ENCODE results near the gene NEIL1.

NEIL1 gene

DNA sequence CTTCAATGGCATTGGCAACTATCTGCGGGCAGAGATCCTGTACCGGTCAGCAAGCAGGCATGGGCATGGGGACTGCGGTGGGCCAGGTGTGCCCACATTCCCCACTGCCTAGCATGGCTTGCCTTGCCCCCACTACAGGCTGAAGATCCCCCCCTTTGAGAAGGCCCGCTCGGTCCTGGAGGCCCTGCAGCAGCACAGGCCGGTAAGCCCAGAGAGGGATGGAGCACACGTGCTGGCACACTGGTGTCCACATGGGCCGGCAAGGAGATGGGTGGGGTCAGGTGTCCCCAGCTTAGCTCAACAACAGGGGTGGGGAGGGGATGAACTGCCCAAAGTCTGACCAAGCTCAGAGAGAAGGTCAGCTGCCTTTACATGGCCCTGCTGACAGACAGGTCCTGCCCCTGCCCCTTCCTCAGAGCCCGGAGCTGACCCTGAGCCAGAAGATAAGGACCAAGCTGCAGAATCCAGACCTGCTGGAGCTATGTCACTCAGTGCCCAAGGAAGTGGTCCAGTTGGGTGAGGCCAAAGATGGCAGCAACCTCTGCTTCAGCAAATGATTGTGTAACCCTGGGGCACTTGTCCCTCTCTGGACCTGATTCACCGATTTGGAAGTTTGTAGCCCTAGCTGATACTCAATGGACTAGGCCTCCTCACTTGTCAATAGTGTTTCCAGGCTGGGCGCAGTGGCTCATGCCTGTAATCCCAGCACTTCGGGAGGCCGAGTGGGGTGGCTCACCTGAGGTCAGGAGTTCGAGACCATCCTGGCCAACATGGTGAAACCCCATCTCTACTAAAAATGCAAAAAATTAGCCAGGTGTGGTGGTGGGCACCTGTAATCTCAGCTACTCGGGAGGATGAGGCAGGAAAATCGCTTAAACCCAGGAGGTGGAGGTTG is 5.6 kb downstream of the NEIL1 start:
- DNase-seq, result no peak
- in situ Hi-C loops (cut with MboI; ENCODE audit: low pct_unique_long_range_greater_than_20kb, low sequenced_read_pairs), result no loop called here

- DNase-seq, result no peak
- in situ Hi-C loops (cut with MboI; ENCODE audit: low pct_unique_long_range_greater_than_20kb, low sequenced_read_pairs), result no loop called here
These were observed 6.8 kb downstream of the NEIL1 start for GRCh38 chr15:75353604-75354003.

DNA sequence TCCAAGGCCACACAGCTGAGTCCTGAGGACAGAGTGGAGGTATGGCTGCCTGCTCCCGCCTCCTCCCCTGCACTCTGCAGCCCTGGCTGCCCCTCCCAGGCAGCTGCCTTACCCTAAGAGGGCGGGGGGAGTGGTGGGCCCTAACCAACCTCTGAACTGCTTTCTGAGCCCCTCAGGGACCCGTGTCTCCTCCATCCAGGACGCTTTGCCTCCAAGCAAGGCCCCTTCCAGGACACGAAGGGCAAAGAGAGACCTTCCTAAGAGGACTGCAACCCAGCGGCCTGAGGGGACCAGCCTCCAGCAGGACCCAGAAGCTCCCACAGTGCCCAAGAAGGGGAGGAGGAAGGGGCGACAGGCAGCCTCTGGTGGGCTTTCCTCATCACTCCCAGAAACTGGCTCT is 7.6 kb downstream of the NEIL1 start:
- in situ Hi-C loops (cut with MboI; ENCODE audit: low pct_unique_long_range_greater_than_20kb, low sequenced_read_pairs), result no loop called here
- no peak for DNase-seq

- in situ Hi-C loops (cut with MboI; ENCODE audit: low pct_unique_long_range_greater_than_20kb, low sequenced_read_pairs), result no loop called here
- no peak for DNase-seq
These were observed 8.5 kb downstream of the NEIL1 start for GRCh38 chr15:75355369-75355768.

DNA sequence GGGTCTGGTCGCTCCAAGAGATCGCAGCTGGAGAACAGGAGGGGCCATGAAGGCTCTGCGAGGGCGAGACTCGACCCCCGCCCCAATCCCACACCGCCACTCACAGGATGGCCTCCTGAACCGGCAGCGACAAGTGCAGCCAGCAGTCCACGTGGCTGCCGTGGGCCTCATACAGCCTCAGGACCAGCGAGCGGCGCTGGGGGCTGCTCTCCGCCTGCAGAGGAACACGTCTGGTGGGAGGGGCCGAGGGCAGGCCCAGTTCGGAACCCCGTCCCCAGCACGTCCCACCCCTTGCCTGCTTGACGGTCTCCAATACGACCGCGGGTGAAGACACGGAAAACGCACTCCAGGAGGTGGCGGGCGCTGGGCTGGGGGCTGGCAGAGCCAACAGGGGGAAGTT is 9.2 kb downstream of the NEIL1 start:
- in situ Hi-C loops (cut with MboI; ENCODE audit: low pct_unique_long_range_greater_than_20kb, low sequenced_read_pairs), result no loop called here
- DNase-seq, result no peak

DNA sequence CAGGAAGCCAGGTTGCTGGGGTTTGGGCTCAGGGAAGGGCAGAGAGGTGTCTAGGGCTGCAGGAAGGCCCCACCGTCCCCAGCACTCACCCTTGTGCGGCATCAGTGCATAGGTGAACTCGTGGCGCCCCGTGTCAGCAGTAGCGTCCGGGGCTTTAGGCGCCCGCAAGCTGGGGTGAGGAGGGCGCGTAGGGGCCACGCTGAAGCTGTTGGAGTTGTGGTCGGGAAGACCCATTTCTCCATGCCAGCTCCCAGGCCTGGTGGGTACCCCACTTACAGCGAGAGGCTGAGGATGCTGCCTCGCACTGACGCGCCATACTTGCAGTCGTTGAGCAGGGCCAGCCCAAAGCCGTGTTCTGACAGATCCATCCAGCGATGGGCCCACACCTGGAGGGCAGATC is 9.7 kb downstream of the NEIL1 start:
- in situ Hi-C loops (cut with MboI; ENCODE audit: low pct_unique_long_range_greater_than_20kb, low sequenced_read_pairs), result no loop called here

DNA sequence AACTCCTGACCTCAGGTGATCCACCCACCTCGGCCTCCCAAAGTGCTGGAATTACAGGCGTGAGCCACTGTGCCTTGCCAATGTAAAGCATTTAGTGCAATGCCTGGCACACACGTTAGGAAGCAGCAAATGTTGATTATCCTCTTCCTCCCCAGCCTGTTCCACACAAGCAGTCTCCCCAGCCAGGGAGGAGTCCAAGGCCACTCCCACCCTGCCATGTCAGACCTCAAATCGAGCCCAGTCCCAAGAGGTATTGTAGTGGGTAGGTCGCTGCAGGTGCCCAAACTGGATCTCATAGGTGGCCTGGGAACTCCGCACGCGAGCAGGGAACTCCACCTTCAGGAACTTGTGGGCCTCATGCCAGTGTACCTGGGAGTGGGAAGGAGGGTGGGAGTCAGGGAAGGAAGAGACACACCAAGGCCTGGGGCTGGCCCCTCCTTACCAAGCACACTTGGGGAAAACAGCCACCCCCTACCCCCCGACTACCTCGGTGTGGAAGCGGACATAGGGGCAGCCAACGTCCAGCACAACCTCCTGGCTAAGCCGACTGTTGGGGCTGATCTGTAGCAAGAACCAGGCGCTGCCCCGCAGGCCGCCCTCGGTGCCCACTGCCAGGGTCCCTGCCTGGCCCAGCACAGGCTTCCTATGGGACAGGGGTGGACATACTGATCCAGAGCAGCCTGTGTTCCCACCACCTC is 11.3 kb downstream of the NEIL1 start:
- in situ Hi-C loops (cut with MboI; ENCODE audit: low pct_unique_long_range_greater_than_20kb, low sequenced_read_pairs), result no loop called here
- no peak for DNase-seq

More for the DNA sequence above, 9.7 kb downstream of the NEIL1 start:
- DNase-seq, result no peak

GRCh38 chr15:75358771-75359536 is 12.1 kb downstream of the NEIL1 start:
- no peak for DNase-seq
- in situ Hi-C loops (cut with MboI; ENCODE audit: low pct_unique_long_range_greater_than_20kb, low sequenced_read_pairs), result no loop called here

- in situ Hi-C loops (cut with MboI; ENCODE audit: low pct_unique_long_range_greater_than_20kb, low sequenced_read_pairs), result no loop called here
- no peak for DNase-seq
These were observed 12.9 kb downstream of the NEIL1 start for GRCh38 chr15:75359537-75360250.

- no peak for DNase-seq
- in situ Hi-C loops (cut with MboI; ENCODE audit: low pct_unique_long_range_greater_than_20kb, low sequenced_read_pairs), result no loop called here
These were observed 13.6 kb downstream of the NEIL1 start for GRCh38 chr15:75360391-75360790.

DNA sequence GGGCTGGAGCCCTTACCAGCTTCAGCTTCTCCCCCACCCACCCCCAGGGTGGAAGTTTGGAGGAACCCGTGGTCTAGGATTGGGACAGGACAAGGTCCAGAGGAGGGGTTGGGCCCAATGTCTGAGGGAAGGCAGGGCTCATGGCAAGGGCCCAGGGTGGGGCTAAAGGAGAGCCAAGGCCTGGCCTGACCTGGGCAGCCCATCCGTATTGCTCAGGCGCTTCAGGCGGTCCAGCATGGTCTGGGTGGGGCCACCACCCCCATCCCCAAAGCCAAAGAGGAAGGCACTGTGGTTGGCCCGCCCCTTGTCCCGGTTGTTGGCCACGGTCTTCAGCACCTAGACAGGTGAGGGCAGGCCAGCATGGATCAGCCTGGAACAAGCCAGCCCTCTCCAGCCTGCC is 14.0 kb downstream of the NEIL1 start:
- no peak for DNase-seq
- in situ Hi-C loops (cut with MboI; ENCODE audit: low pct_unique_long_range_greater_than_20kb, low sequenced_read_pairs), result no loop called here

GRCh38 chr15:75361361-75361988 is 14.6 kb downstream of the NEIL1 start:
- in situ Hi-C loops (cut with MboI; ENCODE audit: low pct_unique_long_range_greater_than_20kb, low sequenced_read_pairs), result no loop called here
- no peak for DNase-seq

GRCh38 chr15:75361989-75362641 is 15.3 kb downstream of the NEIL1 start:
- no peak for DNase-seq
- in situ Hi-C loops (cut with MboI; ENCODE audit: low pct_unique_long_range_greater_than_20kb, low sequenced_read_pairs), result no loop called here

DNA sequence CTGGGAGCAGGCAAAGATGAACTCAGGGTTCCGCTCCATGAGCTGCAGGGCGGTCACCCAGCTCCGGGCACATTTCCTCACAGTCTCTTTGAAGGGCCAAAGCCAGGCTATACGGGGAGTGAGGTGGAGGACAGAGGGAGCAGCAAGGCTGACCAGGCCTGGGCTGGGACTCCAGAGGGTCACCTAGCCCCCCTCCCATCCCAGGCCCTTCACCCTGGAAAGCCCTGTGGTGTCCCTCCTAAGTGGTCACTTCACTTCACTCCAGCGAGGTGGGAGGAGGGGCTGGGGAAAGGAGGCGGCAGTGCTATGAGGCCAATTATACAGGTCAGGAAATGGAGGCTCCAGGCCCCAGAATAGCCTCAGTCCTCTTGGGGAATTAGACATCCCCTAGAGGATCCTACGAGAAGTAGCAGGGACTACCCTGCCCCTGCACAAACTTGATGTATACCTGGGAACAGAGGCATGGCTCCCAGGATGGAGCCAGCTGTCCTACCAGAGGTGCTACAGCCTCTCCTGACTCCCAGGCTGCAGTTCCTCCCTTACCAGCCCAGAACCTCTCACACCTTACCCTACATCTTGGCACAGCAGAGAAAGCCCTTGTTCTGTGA is 15.9 kb downstream of the NEIL1 start:
- in situ Hi-C loops (cut with MboI; ENCODE audit: low pct_unique_long_range_greater_than_20kb, low sequenced_read_pairs), result no loop called here
- no peak for DNase-seq

DNA sequence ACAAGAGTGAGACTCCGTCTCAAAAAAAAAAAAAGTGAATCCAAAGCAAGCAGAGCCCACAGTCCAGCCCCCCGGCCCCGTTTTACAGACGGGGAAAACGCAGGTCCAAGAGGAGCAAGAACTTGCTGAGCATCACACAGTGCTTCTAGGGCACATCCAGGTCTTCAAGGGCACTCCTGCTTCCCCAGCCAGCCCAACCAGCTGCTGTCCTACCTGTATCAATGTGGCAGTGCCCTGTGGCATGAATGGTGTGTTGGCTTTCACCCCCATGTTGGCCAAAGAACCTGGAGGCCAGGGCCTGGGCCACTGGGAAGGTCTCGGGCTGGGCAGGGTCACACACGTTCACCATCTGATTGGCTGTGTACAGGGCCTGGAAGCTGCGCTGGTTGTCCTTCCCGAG is 16.9 kb downstream of the NEIL1 start:
- in situ Hi-C loops (cut with MboI; ENCODE audit: low pct_unique_long_range_greater_than_20kb, low sequenced_read_pairs), result no loop called here
- no peak for DNase-seq

- DNase-seq, result no peak
- in situ Hi-C loops (cut with MboI; ENCODE audit: low pct_unique_long_range_greater_than_20kb, low sequenced_read_pairs), result no loop called here
These were observed 18.0 kb downstream of the NEIL1 start for GRCh38 chr15:75364881-75365280.

DNA sequence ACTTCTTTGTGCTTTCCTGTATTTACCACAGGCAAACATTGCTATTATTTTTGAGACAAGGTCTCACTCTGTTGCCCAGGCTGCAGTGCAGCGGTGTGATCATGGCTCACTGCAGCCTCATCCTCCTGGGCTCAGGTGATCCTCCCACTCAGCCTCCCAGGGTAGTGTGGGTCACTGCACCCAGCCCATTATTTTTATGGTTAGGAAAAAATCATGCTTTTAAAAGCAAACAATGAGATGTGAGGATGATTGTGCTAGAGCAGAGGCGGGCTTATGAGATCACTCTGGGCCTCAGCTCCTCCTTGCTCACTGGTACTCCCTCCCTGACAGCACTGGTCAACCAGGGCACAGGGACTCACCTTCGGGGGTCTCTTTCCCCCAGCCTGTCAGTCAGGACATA is 19.3 kb downstream of the NEIL1 start:
- in situ Hi-C loops (cut with MboI; ENCODE audit: low pct_unique_long_range_greater_than_20kb, low sequenced_read_pairs), result no loop called here
- no peak for DNase-seq

GRCh38 chr15:75367006-75367405 is 20.2 kb downstream of the NEIL1 start:
- no peak for DNase-seq
- in situ Hi-C loops (cut with MboI; ENCODE audit: low pct_unique_long_range_greater_than_20kb, low sequenced_read_pairs), result no loop called here
